ENCODE results near the gene DIP2C. TPM values are rescaled to one million over a fixed set of nuclear protein-coding genes. Genes with fewer than 3 reads are reported as not detected.

The DIP2C gene
- total RNA-seq, 2 donors from 2014 or later, result 12.3 to 41.8 TPM

- H3K27ac ChIP-seq, result no peak overlapping the region
- WGBS, result 87% methylated on average over 15 of the region's 15 CpGs
- intact Hi-C loops (cut with DNase I), result no loop called here
- no peak for TF ChIP-seq POLR2A (IDR thresholded peaks at IDR 0.05)
- H3K36me3 ChIP-seq, result no peaks in the 10 kb centered on the region
- no peaks in the 10 kb centered on the region for H3K27me3 ChIP-seq (replicated peaks; ENCODE audit: insufficient read depth)
- no peaks in the 10 kb centered on the region for H3K4me1 ChIP-seq (replicated peaks)
- H3K4me3 ChIP-seq, result no peak overlapping the region
- no peak for DNase-seq (ENCODE audit: low spot score)
- no peaks in the 10 kb centered on the region for H3K9me3 ChIP-seq
Measured at GRCh38 chr10:652233-652632, 37.2 kb downstream of the DIP2C start.

GRCh38 chr10:651692-652091 lies 37.8 kb downstream of the DIP2C start:
- H3K36me3 ChIP-seq, result no peaks in the 10 kb centered on the region
- no peaks in the 10 kb centered on the region for H3K27me3 ChIP-seq (replicated peaks; ENCODE audit: insufficient read depth)
- TF ChIP-seq CTCF (IDR thresholded peaks at IDR 0.05) (no peak), POLR2A (IDR thresholded peaks at IDR 0.05) (no peak), POLR2AphosphoS5 (IDR thresholded peaks at IDR 0.05) (no peak)
- 91% methylated on average over 12 of the region's 12 CpGs for WGBS
- H3K4me3 ChIP-seq, result no peak overlapping the region
- DNase-seq (ENCODE audit: low spot score), result no peak
- H3K4me1 ChIP-seq (replicated peaks), result no peaks in the 10 kb centered on the region
- no peaks in the 10 kb centered on the region for H3K9me3 ChIP-seq
- no peak overlapping the region for H3K27ac ChIP-seq
- intact Hi-C loops (cut with DNase I), result no loop called here

DNA sequence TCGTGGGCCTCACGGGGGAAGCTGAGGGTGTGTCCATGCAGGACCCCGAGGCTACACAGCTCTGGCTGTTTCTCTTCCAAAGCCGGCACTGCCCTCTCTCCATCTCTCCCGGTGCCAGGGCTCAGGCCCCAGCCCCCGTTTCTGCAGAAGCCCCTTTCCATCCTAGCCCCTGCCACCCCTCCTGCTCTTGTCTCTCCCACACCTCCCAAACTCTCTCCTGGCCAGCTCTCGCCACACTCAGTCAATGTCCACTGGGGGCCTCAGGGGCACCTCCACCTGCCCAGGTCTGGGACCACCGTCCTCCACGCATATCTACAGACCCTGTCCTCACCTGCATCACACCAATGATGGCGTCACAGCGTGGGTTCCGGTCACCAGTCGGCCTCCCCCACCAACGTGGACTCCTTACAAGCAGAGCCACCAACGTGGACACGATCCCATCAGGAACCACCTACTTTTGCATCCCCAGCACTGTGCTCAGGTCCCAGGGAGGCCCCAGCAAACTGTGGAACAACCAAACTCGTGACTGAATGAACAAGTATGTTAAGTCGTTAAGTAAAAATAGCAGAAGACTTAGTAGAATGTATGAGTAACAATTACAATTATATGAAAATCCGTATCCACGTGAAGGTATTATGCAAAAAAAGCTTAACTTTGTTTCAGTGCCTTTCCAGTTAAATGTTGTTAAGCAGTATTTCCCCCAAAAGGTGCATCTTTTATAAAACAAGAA lies 38.4 kb downstream of the DIP2C start:
- peak overlapping the region; percentile 58 to 63 for H3K27ac ChIP-seq
- H3K4me1 ChIP-seq (replicated peaks), result no peaks in the 10 kb centered on the region
- intact Hi-C loops (cut with DNase I), result no loop called here

GRCh38 chr10:650441-650851 lies 39.0 kb downstream of the DIP2C start:
- Histone ChIP-seq H3K4me3 (peak overlapping the region in 1 of 2 donors; percentile 1), H3K4me1 (replicated peaks) (no peaks in the 10 kb centered on the region), H3K27ac (peak overlapping the region; percentile 58 to 63), H3K27me3 (replicated peaks; ENCODE audit: insufficient read depth) (no peaks in the 10 kb centered on the region), H3K9me3 (no peaks in the 10 kb centered on the region), H3K36me3 (no peaks in the 10 kb centered on the region)
- WGBS, result 29% methylated on average over 10 of the region's 10 CpGs
- intact Hi-C loops (cut with DNase I), result no loop called here
- no peak for DNase-seq (ENCODE audit: low spot score)
- TF ChIP-seq POLR2A (IDR thresholded peaks at IDR 0.05), result no peak
- no peak for TF ChIP-seq CTCF (IDR thresholded peaks at IDR 0.05)
- no peak for TF ChIP-seq POLR2AphosphoS5 (IDR thresholded peaks at IDR 0.05)

More for the DNA sequence above, 38.4 kb downstream of the DIP2C start:
- Histone ChIP-seq H3K9me3 (no peaks in the 10 kb centered on the region), H3K4me3 (no peak overlapping the region), H3K27me3 (replicated peaks; ENCODE audit: insufficient read depth) (no peaks in the 10 kb centered on the region), H3K36me3 (no peaks in the 10 kb centered on the region)
- no peak for DNase-seq (ENCODE audit: low spot score)
- TF ChIP-seq POLR2A (IDR thresholded peaks at IDR 0.05), result no peak
- no peak for TF ChIP-seq POLR2AphosphoS5 (IDR thresholded peaks at IDR 0.05)
- TF ChIP-seq CTCF (IDR thresholded peaks at IDR 0.05), result no peak
- 71% methylated on average over 20 of the region's 20 CpGs for WGBS

- 53% methylated on average over 24 of the region's 24 CpGs for WGBS
- no peaks in the 10 kb centered on the region for H3K27me3 ChIP-seq (replicated peaks; ENCODE audit: insufficient read depth)
- intact Hi-C loops (cut with DNase I), result no loop called here
- H3K27ac ChIP-seq, result peak overlapping the region; percentile 58 to 63
- no peak for DNase-seq (ENCODE audit: low spot score)
- TF ChIP-seq POLR2AphosphoS5 (IDR thresholded peaks at IDR 0.05) (peak; percentile 63), CTCF (IDR thresholded peaks at IDR 0.05) (no peak)
- no peaks in the 10 kb centered on the region for H3K4me1 ChIP-seq (replicated peaks)
- no peaks in the 10 kb centered on the region for H3K36me3 ChIP-seq
- H3K4me3 ChIP-seq, result peak overlapping the region in 1 of 2 donors; percentile 1
- H3K9me3 ChIP-seq, result no peaks in the 10 kb centered on the region
Measured at GRCh38 chr10:649798-650440, 39.5 kb downstream of the DIP2C start.

All from prostate gland (tissue), 2 donors.